ENCODE data around the gene GM2A.
"Not testable (repeated sequence)": the region's sequence is repeated elsewhere in the genome, so short reads cannot be mapped to it uniquely, and the experiment has no call there.

GM2A gene

GRCh38 chr5:151227918-151228447 lies 25.0 kb upstream of the GM2A start:
- DNase-seq (ENCODE audit: low read depth, low spot score), result no peak

DNA sequence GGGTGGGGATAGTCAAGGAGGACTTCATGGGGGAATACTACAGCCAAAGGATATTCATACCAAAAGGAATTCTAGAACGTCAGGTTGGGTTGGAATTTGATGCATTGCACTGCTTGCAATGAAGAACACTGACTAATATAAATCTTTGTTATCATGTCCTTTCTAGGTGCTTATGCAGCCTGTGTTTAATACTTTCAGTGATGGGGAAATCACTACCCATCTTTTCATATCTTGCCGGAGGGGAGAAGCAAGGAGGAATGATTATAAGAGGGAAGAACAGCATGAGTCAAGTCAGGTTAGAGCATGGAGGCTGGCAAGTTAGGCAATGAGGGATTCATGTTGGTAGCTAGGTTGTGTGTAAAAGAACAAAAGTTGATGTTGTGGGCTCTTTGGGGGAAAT lies 24.0 kb upstream of the GM2A start:
- DNase-seq (ENCODE audit: low read depth, low spot score), result no peak

DNA sequence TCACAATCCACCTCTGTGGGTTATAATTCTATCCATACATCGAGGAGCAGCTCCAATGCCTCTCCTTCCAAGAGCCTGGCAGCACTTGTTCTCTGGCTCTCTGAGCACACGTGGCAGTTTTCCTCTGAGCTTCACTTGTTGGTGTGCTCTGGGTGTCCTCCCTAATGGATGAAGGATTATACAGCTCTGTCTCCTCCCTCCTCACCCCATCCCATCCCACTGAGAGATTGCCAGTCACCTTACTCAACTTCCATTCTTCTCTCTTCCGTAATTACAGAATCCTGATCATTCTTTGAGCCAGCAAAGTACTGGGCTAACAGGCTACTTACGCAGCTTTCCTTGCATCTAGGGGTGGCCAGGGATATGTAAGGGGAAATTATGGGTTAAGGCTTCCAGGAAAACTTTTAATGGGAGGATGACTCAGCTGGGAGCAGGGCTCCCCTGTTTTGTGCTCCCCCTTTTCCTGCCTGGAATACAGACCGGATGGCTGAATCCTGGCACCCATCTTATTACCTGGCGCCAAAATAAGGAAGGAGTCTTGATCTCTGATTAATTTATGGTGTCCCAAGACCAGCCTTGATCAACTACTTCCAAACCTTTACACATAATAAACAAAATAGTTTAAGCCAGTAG lies 22.8 kb upstream of the GM2A start:
- DNase-seq (ENCODE audit: low read depth, low spot score), result no peak

- no peak for DNase-seq (ENCODE audit: low read depth, low spot score)
Observed at GRCh38 chr5:151231359-151231758, 21.6 kb upstream of the GM2A start.

GRCh38 chr5:151233616-151234085 lies 19.3 kb upstream of the GM2A start:
- DNase-seq (ENCODE audit: low read depth, low spot score), result no peak

DNA sequence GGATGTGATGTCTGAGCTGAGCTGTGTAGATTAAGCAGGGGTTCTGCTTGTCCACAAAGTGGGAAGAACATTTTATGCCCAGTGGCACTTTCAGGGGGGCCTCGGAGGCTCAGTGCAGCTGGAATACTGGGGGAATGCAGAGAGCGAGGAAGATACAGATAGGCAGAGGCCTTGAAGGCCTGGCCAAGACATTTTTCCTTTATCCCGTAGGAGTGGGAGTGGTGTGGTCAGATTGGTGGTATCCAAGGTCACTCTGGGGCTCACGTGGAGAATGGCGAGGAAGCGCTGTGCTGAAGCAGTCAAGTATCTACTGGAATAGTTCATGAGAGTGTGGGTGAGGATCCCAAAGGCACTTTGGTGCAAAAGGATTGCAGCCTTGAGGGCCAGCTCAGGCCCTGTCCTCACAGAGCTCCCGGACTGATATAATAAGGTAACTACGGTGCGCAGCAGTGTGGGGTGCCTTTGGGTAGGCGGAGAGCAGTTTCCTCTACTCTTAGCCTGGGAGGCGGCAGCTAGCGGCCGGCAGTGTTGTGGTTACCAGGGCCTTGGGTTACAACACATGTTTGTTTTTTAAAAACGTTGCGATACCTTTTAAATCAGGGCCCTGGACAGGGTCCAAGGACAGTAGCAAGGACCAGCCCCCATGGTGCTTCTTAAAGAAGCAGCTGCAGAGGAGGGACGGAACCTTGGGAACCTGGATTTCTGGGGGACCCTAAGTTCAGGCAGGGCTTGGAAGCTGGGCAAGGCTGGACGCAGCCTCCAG lies 18.3 kb upstream of the GM2A start:
- DNase-seq (ENCODE audit: low read depth, low spot score), result peak; percentile 41

DNA sequence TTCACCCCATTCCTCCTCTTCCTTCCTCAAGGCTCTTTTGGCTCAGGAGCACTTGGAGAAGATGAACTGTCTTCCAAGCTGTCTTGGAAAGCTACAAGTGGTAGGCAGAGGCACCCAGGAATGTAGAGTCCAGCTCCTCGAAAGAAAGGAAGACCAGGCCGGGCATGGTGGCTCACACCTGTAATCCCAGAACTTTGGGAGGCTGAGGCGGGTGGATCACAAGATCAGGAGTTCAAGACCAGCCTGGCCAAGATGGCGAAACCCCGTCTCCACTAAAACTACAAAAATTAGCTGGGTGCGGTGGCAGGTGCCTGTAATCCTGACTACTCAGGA lies 17.8 kb upstream of the GM2A start:
- not testable (repeated sequence) for DNase-seq (ENCODE audit: low read depth, low spot score)

DNA sequence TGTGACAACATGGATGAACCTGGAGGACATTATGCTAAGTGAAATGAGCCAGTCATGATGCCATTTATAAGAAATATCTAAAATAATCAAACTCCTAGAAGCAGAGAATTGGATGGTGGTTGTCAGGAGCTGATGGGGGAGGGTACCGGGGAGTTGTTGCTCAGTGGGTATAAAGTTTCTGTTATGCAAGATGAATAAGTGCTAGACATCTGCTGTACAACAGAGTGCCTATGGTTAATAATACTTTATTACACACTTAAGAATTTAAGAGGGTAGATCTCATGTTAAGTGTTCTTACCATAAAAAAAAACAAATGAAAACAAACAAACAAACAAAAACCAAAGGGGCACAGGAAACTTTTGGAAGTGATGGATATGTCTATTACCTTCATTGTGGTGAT lies 16.1 kb upstream of the GM2A start:
- no peak for DNase-seq (ENCODE audit: low read depth, low spot score)

DNA sequence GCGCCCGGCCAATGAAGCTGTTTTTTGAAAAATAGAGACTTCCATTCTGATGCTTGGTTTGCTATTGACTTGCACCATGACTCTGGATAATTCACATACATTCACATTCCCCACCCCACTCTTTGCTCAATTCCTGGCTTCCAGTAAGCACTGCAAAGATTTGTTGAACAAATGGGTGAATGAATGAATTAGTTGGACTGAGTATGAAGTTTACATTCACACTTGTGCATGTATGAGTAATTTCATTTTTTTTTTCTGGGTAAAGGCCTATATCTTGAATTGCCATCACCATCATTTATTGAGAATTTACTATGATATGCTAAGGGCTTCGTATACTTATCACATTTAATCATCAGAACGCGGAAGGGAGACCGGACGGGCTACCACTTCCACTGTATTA lies 15.3 kb upstream of the GM2A start:
- no peak for DNase-seq (ENCODE audit: low read depth, low spot score)

- no peak for DNase-seq (ENCODE audit: low read depth, low spot score)
Observed at GRCh38 chr5:151238303-151238741, 14.7 kb upstream of the GM2A start.

DNA sequence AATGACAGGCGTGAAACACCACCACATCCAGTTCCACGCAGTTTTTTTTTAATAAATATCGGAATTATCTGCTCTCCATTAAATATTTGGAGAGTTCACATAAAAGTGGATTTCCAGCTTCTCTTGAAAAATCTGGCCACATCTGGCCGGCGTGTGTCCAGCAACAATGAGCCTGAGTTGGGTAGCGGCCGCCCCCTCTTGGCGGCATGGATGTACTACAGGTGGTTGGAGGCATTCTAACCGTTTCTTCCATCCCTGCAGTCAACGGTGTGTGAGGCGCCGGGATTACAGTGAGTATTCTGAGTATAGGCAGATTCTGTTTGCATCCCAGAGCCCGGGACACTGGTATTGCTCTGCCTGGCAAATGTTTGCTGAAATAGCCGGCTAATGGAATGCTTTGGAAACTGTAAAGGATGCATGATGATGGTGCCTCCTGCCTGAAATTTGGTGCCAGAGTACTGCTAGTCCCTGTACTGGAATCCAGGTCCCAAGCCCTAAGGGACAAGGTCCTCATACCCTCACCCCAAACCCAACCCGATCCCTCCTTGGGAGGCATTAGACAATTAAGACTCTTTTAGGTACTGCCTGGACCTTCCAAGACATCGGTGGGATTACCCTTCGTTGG lies 13.6 kb upstream of the GM2A start:
- peak; percentile 43 for DNase-seq (ENCODE audit: low read depth, low spot score)

DNA sequence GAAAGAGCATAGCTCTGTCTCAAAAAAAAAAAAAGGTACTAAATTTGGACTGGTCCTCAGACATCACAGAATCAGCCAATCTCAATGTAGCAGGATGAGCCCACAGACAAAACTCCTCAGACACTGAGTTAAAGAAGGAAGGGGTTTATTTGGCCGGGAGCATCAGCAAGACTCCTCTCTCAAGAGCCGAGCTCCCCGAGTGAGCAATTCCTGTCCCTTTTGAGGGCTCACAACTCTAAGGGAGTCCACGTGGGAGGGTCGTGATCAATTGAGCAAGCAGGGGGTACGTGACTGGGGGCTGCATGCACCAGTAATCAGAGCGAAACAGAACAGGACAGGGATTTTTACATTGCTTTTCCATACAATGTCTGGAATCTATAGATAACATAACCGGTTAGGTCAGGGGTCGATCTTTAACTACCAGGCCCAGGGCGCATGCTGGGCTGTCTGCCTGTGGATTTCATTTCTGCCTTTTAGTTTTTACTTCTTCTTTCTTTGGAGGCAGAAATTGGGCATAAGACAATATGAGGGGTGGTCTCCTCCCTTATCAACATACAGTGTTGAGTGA lies 12.6 kb upstream of the GM2A start:
- not testable (repeated sequence) for DNase-seq (ENCODE audit: low read depth, low spot score)

- no peak for DNase-seq (ENCODE audit: low read depth, low spot score)
Observed at GRCh38 chr5:151240924-151241635, 11.9 kb upstream of the GM2A start.

DNA sequence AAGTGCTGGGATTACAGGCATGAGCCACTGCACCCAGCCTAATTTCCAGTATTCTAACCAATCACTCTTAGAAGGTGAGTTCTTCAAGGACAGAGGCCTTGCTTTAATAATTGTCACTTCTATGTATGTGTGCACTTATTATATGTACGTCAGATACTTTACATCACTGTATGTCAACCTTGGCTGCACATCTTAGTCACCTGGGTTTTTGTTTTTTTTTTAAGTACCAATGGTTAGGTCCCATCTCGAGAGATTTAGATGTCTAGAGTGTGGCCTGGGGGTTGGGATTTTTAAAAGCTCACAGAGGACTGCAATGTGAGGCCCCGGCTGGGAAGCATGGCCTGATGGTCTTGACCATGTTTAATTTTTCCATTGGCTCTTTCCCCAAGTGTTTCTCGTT lies 9.9 kb upstream of the GM2A start:
- DNase-seq (ENCODE audit: low read depth, low spot score), result no peak

- no peak for DNase-seq (ENCODE audit: low read depth, low spot score)
Observed at GRCh38 chr5:151243564-151243963, 9.4 kb upstream of the GM2A start.

- no peak for DNase-seq (ENCODE audit: low read depth, low spot score)
Observed at GRCh38 chr5:151244206-151244605, 8.8 kb upstream of the GM2A start.

DNA sequence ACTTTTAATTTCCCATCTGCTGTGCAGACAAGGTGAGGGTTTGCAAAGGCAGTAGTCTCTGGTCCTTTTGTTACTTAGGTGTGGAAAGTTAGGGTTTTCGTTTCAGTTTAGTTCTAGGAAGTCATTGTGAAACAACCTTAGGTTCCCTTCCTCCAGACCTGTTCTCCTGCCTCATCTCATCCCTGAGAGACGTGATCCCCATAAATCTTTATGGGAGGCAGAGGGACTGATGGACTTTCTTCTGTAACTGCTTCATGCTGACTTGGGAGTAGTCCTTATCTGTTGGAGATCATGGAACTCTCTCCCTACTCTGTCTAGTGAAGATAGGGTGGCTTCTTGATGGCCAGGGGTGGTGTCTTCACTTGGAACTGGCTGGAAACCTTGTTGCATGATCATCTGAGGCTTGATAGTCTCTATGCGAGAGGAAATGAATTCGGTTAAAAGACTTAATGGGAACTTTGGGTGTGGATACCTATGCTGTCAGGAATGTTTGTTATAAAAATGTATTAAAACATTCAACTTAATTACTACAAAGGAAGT lies 7.2 kb upstream of the GM2A start:
- DNase-seq (ENCODE audit: low read depth, low spot score), result no peak

DNA sequence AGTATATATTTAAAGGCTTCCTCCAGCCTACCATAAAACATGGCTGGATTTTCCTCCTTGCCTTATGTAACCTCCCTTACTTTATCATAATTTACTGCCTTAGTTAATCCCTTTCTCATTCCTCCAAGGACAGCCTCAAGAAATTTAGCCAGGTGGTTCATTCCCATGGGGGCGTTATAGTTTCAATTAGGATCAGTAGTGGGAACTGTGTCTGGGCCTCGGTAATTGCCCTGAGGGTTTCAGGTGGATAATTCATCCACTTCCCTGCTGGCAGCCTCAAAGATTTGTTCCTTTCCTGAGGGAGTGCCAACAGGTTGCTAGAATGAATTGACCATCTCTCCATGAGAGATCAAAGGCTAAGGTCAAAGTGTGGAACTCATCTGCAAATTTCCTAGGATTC lies 4.3 kb upstream of the GM2A start:
- DNase-seq (ENCODE audit: low read depth, low spot score), result no peak

DNA sequence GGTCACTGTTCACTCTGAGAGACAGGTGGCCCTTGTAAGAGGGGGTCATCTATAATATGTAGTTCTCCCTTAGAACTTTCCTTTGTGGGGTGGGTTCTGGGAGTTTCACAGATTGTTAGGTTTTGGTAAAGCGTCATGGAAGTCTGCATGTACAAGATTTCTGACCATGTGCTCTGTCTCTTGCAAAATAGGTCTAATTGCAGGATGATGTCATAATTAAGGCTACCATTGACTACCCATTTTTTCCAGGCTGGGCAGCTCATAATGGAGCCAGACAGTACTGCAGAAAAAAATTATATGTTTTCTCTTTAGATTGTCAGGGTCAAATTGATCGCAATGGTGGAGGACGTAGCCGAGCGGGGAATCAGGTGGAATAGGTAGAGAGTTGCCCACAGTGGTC lies 3.7 kb upstream of the GM2A start:
- no peak for DNase-seq (ENCODE audit: low read depth, low spot score)

DNA sequence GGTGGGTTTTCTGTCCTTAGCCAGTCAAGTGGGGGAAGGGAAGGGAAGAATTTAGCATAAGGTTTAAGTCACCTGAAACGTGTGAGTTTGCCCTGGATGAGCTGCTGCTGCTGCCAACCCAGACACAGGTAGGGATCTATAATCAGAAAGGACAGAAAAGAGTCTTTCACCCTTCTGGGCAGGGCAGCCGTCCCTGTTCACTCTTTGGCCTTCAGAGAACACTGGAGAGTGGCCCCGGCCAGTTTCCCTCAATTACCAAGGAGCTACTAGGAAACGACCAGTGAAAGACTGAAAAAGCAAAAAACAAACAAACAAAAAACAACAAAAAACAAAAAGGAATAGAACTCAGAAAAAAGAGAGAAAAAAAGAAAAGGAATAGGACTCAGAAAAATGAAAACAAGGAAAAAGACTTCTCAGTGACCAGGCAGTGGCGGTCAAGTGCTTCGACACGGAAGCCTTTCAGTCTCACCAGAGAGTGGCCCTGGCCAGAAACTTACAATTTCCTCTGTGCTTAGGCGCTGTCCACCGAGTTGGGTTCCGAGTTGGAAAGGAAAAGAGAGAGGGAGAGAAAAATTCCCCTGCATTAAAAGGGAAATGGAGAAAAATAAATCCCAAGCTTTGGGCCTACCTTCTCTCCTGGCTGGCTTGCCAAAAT lies 2.5 kb upstream of the GM2A start:
- no peak for DNase-seq (ENCODE audit: low read depth, low spot score)

DNA sequence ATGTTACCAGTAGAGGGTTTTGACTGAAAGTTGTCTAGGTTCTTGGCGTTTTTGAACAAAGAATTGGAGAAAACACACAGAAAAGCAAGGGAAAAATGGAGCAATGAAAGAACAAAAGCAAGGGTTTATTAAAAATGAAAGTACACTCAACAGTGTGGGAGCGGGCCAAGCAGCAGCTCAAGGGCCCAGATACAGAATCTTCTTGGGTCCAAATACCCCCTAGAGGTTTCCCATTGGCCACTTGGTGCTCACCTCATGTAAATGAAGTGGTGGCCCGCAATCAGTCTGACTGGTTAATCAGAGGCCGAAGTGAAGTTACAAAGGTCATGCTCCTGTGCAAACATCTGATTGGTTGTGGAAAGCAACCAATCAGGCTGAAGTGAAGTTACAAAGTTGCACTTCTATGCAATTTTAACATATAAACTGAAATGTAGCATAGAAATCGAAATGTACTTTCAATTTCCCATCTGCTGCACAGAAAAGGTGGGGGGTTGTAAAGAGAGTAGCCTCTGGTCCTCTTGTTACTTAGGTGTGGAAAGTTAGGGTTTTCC lies 1.9 kb upstream of the GM2A start:
- no peak for DNase-seq (ENCODE audit: low read depth, low spot score)
